BE2C (cell line): Measurements from ENCODE around the gene CFAP90.

Source experiments
- DNase-seq: peaks from one replicate; pipeline ENCODE4 v3.0.0-alpha.2; 2020
- H3K27me3 ChIP-seq: fragments of 250-450 bp; sonication (Bioruptor Pico); 2 replicates; pipeline ENCODE4 v1.5.1; 2020; ENCODE audit warnings: mild to moderate bottlenecking
- H3K36me3 ChIP-seq: fragments of 250-450 bp; sonication (Bioruptor Pico); 2 replicates; pipeline ENCODE4 v1.5.1; 2020; ENCODE audit warnings: mild to moderate bottlenecking
- H3K4me1 ChIP-seq: fragments of 250-450 bp; sonication (Bioruptor Pico); 2 replicates; pipeline ENCODE4 v1.5.1; 2020
- H3K4me3 ChIP-seq: 2 replicates; pipeline ENCODE4 v1.5.1; 2011; ENCODE audit warnings: low read depth, low read length
- H3K9me3 ChIP-seq: fragments of 250-450 bp; sonication (Bioruptor Pico); 2 replicates; pipeline ENCODE4 v1.5.1; 2020
- TF ChIP-seq, protein P1 (sequence below): IDR thresholded peaks from 2 replicates; pipeline ENCODE4 v1.5.1; 2012; ENCODE audit warnings: mild to moderate bottlenecking, low read depth, low read length

CFAP90 gene

DNA sequence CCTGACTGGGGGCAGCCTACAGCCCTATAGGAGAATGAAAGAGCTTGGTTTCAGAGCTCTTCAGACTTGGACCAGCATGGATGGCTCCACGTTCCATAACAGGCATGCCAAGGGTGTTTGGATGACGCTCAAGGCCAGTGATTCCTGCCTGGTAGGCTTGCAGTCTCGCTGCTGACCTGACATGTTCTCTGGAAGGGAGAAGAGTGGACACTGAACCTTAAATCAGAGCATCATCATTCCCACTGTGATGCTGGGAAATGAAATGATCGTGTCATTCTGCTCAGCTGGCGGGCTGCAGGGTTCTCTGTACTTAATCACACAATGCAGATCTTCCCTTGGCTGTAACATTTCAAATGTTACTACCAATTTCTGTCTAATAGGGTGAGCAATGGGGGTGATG is 57.0 kb downstream of the CFAP90 start:
- TF ChIP-seq, protein P1, sequence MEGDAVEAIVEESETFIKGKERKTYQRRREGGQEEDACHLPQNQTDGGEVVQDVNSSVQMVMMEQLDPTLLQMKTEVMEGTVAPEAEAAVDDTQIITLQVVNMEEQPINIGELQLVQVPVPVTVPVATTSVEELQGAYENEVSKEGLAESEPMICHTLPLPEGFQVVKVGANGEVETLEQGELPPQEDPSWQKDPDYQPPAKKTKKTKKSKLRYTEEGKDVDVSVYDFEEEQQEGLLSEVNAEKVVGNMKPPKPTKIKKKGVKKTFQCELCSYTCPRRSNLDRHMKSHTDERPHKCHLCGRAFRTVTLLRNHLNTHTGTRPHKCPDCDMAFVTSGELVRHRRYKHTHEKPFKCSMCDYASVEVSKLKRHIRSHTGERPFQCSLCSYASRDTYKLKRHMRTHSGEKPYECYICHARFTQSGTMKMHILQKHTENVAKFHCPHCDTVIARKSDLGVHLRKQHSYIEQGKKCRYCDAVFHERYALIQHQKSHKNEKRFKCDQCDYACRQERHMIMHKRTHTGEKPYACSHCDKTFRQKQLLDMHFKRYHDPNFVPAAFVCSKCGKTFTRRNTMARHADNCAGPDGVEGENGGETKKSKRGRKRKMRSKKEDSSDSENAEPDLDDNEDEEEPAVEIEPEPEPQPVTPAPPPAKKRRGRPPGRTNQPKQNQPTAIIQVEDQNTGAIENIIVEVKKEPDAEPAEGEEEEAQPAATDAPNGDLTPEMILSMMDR: no peak
- no peak for DNase-seq
- no peaks in the 10 kb centered on the region for H3K9me3 ChIP-seq
- H3K4me1 ChIP-seq: no peaks in the 10 kb centered on the region
- no peak overlapping the region for H3K4me3 ChIP-seq
- H3K27me3 ChIP-seq: no peaks in the 10 kb centered on the region
- no peaks in the 10 kb centered on the region for H3K36me3 ChIP-seq

- no peaks in the 10 kb centered on the region for H3K36me3 ChIP-seq
- TF ChIP-seq, protein P1: no peak
- H3K27me3 ChIP-seq: no peaks in the 10 kb centered on the region
Observed at GRCh38 chr5:7789567-7789966, 61.4 kb downstream of the CFAP90 start.

DNA sequence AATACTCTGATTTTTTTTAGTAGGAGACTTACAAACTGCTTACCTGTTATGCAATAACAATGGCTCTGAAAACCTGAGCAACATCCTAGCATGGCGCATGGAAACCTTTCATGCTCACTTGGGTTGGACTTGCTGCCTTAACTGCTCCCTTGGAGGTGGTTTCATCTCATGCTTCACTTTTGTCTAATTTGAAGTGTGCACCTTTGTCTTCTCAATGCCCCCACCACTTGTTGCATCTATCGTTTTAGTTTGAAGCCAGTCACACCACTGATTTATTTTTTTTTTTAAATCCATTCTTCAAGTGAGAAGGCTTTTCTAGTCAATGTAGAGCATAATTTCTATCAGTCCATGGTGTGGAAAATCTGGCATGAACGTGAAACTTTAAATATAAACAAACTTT is 63.2 kb downstream of the CFAP90 start:
- TF ChIP-seq, protein P1: no peak
- Histone ChIP-seq H3K9me3 (no peaks in the 10 kb centered on the region), H3K4me3 (no peak overlapping the region), H3K36me3 (no peaks in the 10 kb centered on the region), H3K4me1 (no peaks in the 10 kb centered on the region), H3K27me3 (no peaks in the 10 kb centered on the region)
- DNase-seq: no peak

More at GRCh38 chr5:7789567-7789966, 61.4 kb downstream of the CFAP90 start:
- Histone ChIP-seq H3K9me3 (no peaks in the 10 kb centered on the region), H3K4me3 (no peak overlapping the region), H3K4me1 (no peaks in the 10 kb centered on the region)
- no peak for DNase-seq

GRCh38 chr5:7784683-7785380 is 66.1 kb downstream of the CFAP90 start:
- TF ChIP-seq, protein P1: no peak
- Histone ChIP-seq H3K27me3 (peaks cover 4% of the 10 kb centered on the region; the same call in 1 of the 2 replicates), H3K4me3 (no peak overlapping the region), H3K9me3 (no peaks in the 10 kb centered on the region), H3K36me3 (no peaks in the 10 kb centered on the region), H3K4me1 (no peaks in the 10 kb centered on the region)
- DNase-seq: no peak

DNA sequence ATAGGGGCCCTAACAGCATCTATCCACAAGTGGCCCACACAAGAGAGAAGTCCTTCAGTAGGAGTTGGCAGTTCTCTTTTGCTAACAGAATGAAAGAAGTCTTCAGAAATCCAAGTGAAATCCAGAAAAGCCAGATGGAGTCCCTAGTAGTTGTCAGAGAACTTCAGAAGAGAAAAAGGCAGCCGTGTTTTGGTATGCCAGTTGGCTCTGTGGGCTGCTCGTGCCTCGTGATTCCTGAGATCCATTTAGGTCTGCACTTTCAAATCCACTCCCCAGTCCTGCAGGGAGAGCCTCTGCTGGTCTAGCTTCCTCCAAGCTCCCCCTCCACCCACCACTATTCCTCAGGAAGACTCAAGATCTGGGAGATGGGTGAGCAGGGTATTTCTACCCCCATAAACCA is 69.0 kb downstream of the CFAP90 start:
- Histone ChIP-seq H3K27me3 (peaks cover 4% of the 10 kb centered on the region; the same call in 1 of the 2 replicates), H3K36me3 (no peaks in the 10 kb centered on the region), H3K4me3 (no peak overlapping the region), H3K4me1 (no peaks in the 10 kb centered on the region), H3K9me3 (no peaks in the 10 kb centered on the region)
- no peak for DNase-seq
- TF ChIP-seq, protein P1: no peak
